Epithelial cell of proximal tubule (primary cell): ENCODE data around the gene ANKRD11. TPM values are rescaled to one million over a fixed set of nuclear protein-coding genes. Genes with fewer than 3 reads are reported as not detected.
"Not testable (repeated sequence)": the region's sequence is repeated elsewhere in the genome, so short reads cannot be mapped to it uniquely, and the experiment has no call there.

Source experiments
- DNase-seq: peaks from one replicate; pipeline ENCODE4 v3.0.0-alpha.2; 2011; ENCODE audit warnings: low read depth
- H3K4me3 ChIP-seq: 2 replicates; pipeline ENCODE4 v1.5.1; 2011; ENCODE audit warnings: low read depth, mild to moderate bottlenecking, low read length
- total RNA-seq: library from RNA; depleted of rRNA; stranded (reverse); fragments of >200 nt; gene quantifications from 2 replicates; pipeline ENCODE4 v1.2.3, GENCODE V29; 2015
- TF ChIP-seq, protein P1 (sequence below): conservative IDR thresholded peaks from 2 replicates; pipeline ENCODE4 v1.5.1; 2012; ENCODE audit warnings: low read depth, mild to moderate bottlenecking, low read length

Gene ANKRD11
- total RNA-seq, 1 donor from 2014 or later = 44.3 TPM

GRCh38 chr16:89398924-89399323 lies 91.4 kb downstream of the ANKRD11 start:
- DNase-seq = no peak

GRCh38 chr16:89397331-89397861 lies 93.0 kb downstream of the ANKRD11 start:
- no peak overlapping the region for H3K4me3 ChIP-seq
- TF ChIP-seq, protein P1, sequence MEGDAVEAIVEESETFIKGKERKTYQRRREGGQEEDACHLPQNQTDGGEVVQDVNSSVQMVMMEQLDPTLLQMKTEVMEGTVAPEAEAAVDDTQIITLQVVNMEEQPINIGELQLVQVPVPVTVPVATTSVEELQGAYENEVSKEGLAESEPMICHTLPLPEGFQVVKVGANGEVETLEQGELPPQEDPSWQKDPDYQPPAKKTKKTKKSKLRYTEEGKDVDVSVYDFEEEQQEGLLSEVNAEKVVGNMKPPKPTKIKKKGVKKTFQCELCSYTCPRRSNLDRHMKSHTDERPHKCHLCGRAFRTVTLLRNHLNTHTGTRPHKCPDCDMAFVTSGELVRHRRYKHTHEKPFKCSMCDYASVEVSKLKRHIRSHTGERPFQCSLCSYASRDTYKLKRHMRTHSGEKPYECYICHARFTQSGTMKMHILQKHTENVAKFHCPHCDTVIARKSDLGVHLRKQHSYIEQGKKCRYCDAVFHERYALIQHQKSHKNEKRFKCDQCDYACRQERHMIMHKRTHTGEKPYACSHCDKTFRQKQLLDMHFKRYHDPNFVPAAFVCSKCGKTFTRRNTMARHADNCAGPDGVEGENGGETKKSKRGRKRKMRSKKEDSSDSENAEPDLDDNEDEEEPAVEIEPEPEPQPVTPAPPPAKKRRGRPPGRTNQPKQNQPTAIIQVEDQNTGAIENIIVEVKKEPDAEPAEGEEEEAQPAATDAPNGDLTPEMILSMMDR = no peak
- DNase-seq = no peak

More at GRCh38 chr16:89398924-89399323, 91.4 kb downstream of the ANKRD11 start:
- no peak overlapping the region for H3K4me3 ChIP-seq
- TF ChIP-seq, protein P1 = no peak

DNA sequence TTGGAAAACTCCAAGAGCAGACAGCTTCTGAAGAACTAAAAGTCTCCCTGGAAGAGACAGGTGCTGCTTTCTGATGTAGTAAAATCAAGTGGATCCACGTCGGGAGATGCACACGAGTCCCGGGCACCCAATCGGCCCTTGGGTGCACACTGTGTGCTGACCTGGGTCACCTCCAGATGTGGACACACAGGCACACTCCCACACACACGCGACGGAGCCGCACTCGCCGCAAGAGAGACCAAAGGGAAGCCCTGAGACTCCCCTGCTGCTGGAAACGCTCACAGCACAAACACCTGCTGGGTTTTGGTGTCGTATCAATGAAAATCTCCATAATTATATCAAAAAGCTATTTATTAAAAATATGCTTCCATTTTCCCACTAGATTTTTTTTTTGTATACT lies 94.2 kb downstream of the ANKRD11 start:
- DNase-seq = no peak
- TF ChIP-seq, protein P1 = no peak
- no peak overlapping the region for H3K4me3 ChIP-seq

DNA sequence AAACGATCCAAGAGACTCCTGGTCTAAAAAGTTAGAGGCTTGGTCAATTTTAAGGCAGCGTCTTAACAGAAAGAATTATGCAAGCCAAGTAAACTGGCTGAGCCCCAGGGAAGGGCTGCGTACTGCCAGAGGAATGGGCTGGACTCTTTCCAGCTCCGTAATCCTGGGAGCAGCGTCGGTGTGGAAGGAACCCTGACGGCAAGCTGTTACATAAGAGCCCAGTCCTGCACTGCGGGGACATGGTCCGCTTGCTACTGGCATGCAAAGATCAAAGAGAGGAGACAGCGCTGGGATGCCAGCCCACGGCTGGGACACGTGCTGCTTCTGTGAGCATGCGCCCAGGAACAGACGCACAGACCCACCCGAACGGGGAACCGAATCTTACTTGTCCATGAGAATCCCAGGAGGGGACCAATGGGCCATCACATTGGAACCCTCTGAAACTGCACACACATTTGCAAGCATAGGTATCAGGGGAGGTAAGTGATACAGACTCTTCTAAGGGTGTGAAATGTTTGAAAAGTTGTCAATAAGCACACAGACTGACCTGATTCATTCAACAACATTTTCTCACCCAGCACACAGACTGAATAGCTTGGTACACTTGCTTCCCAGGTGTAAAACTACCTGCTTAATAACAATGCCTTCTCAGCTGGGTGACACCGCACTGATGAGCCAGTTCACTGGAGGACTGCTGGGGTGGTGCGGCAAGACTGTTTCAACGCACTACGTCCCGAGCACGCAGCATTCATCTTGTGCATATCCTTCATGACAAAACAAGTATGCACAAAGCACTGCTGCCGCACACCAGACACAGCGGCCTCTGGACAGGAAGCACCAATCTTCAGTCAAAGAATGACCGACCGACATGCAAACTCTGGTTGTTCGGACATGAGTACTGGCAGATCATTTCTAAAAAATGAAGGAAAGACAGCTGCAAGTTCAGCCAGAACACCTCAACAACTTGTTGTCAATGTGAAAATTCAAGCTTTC lies 94.9 kb downstream of the ANKRD11 start:
- TF ChIP-seq, protein P1 = no peak
- H3K4me3 ChIP-seq = no peak overlapping the region
- peak; percentile 95 for DNase-seq

DNA sequence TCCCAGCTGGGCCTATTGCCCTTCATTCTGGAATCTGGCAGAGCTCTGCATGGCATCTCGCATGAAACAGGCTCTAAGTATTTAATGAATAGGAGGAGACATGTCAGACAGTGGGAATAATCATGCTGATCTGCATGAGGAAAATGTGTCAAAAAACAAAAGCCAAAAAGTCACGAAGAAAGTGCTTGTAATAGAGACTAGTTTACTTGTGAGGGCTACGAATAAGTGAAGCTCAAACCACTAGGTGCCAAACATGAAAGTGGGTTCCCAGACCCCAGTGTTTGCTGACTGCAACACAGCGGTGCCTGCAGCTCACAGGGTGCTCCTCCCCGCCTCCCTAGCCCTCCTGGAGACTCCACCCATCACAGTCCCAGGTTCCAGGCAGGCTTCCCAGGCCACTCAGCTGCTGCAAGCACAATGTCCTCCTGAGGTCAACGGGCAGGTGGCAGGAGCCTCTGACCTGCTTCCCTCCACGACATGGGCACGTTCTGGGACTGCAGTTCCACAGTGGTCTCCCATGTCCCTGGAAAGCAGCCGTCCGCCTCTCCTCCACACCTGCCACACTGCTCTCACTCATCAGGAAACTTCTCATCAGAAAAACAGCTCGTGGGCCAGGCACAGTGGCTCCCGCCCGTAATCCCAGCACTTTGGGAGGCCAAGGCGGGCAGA lies 96.5 kb downstream of the ANKRD11 start:
- no peak overlapping the region for H3K4me3 ChIP-seq
- no peak for DNase-seq
- TF ChIP-seq, protein P1 = no peak

DNA sequence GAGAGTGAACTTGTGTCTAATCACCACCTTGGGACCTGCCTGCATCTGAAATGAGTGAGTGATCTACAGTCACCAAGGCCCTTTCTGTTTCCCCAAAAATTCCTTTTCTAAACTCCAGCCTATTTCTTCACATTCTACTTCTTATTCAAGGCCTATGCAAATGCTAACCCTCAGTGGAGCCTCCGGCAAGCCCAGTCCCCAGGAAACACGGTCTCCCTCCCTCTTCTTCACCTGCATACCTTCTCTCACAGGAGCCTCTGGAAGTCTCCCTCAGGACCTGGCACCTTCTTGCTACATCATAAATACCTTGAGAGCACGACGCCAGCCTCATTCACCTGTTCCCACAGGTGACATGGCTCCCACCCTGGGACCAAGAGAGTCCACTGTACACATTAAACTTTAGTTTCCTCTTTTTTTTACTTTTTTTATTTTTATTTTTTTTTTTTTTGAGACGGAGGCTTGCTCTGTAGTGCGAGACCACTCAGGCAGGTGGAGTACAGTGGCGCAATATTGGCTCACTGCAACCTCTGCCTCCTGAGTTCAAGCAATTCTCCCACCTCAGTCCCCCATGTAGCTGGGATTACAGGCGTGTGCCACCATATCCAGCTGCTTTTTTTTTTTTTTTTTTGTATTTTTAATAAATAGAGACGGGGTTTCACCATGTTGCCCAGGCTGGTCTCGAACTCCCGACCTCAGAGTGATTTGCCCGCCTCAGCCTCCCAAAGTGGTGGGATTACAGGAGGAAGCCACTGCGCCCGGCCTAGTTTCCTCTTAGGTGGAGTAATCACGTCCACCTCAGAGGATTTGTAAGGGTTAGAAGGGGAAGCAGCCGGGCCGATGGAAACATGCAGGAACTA lies 97.3 kb downstream of the ANKRD11 start:
- DNase-seq = no peak

GRCh38 chr16:89390224-89390583 lies 100.2 kb downstream of the ANKRD11 start:
- not testable (repeated sequence) for H3K4me3 ChIP-seq, DNase-seq

More for the DNA sequence above, 97.3 kb downstream of the ANKRD11 start:
- TF ChIP-seq, protein P1 = no peak
- H3K4me3 ChIP-seq = no peak overlapping the region

GRCh38 chr16:89389504-89390223 lies 100.7 kb downstream of the ANKRD11 start:
- DNase-seq = not testable (repeated sequence)

More at GRCh38 chr16:89389504-89390223, 100.7 kb downstream of the ANKRD11 start:
- not testable (repeated sequence) for H3K4me3 ChIP-seq
